Measurements from ENCODE around the gene GAB3.

The GAB3 gene, protein sequence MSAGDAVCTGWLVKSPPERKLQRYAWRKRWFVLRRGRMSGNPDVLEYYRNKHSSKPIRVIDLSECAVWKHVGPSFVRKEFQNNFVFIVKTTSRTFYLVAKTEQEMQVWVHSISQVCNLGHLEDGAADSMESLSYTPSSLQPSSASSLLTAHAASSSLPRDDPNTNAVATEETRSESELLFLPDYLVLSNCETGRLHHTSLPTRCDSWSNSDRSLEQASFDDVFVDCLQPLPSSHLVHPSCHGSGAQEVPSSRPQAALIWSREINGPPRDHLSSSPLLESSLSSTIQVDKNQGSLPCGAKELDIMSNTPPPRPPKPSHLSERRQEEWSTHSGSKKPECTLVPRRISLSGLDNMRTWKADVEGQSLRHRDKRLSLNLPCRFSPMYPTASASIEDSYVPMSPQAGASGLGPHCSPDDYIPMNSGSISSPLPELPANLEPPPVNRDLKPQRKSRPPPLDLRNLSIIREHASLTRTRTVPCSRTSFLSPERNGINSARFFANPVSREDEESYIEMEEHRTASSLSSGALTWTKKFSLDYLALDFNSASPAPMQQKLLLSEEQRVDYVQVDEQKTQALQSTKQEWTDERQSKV

DNA sequence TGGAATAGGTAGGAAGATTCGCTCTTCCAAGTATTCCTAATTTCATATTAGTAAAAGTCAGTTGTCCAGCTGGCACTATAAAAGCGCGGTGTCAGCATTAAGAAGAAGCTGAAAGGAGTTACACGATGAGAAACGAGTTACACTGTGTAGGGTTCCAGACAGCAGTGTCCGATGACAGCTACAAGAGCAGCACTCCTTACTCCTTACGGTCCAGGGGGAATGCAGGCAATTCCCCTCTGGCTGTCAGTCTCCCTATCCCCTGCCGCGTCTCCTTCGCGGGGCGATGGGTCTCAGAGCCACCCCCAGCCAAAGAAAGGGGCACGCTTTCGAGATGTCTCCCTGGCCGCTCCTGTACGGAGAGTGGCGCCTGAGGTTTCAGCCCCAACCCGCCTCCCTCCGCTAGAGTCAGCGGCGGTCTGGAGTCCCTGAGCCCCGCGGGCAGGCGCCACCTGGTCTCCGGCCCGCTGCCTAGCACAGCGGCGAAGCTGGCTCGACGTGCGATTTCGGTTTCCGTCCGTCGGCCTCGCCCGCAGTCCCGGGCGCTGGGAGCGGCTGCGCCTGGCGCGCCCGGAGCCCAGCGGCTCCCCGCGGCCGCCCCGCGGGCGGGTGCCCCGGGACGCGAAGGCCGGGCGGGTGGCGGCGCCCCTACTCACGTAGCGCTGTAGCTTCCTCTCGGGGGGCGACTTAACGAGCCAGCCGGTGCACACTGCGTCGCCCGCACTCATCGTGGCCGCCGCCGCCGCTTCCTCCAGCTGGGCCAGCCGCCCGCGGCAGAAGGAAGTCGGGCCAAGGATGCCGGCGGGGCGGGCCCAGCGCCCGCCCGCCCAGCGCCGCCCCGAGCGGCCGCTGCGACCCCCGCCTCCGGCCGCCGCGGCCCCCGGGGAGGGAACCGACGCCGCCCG lies at the start of gene GAB3:
Gene GAB3 (minus strand): TSS at position 777 of the 902 bp plus-strand sequence. CDS start 52 bp downstream, at position 725.
- DNase-seq, result peak; percentile 41

DNA sequence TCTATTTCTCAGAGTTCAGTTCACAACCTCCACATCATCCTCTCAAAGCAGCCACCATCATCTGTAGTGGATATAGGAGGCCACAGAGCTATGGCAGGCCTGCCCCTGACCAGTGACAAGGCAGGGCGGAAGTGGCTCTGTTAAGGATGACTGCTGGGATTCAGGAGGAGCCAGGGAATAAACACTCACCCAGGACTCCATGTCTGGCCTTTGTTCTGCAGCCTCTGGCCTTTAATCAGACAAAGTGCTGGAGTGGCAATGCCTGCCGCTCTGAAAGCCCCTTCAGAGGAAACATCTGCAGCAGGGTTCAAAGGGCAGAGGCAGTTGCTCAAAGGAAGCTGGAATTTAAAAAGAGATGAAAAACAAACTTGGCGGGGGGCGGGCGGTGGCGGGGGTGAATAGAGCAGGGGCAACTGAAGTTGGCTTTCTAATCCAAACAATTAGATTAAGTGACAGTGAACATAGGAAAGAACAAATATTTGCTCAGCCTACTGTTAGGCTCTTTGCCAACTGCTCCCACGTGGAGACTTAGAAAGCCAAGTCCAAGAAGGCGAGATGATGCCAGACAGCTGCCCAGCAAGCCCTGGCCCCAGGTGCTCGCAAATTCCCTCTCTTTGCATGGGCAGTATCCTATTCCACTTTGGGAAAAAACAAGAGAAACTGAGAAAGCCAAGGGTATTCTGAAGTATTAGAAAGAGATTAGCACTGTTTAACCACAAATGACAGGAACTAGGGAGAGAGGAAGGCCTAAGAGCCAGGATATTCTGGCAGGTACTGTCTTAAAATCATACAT lies 48.9 kb upstream of the GAB3 start:
- DNase-seq, result no peak

DNA sequence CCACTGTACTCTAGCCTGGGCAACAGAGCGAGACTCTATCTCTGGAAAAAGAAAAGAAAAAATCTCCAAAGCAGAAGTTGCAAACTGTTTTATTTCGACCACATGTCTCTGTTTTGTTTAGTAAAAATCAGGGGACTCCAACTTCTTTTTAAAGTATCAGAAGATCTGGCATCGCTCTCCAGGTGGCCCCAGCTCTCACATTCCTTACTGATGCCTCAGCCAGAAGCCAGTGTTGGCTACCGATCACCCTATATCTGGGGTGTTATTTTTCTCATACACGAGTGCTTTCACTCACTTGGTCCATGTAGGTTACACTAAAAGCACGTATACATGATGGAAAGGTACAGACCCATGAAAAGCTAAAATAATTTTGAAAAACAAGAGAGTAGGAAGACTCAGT lies 46.1 kb upstream of the GAB3 start:
- DNase-seq, result no peak

DNA sequence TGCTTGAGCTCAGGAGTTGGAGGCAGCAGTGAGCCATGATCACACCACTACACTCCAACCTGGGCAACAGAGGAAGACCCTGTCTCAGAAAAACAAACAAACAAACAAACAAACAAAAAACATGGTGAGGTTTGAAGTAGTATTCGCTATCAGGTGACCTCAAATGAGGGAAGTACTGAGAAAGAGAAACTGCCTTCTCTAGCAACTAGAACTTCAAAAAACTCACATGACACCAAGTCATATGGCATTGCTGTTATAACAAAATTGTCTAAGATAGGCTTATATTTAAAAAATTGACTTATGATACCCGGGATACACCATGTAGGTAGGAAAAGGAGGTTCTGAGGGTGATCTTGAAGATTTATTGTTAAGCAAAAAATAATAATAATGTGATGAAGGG lies 44.1 kb upstream of the GAB3 start:
- DNase-seq, result no peak

DNA sequence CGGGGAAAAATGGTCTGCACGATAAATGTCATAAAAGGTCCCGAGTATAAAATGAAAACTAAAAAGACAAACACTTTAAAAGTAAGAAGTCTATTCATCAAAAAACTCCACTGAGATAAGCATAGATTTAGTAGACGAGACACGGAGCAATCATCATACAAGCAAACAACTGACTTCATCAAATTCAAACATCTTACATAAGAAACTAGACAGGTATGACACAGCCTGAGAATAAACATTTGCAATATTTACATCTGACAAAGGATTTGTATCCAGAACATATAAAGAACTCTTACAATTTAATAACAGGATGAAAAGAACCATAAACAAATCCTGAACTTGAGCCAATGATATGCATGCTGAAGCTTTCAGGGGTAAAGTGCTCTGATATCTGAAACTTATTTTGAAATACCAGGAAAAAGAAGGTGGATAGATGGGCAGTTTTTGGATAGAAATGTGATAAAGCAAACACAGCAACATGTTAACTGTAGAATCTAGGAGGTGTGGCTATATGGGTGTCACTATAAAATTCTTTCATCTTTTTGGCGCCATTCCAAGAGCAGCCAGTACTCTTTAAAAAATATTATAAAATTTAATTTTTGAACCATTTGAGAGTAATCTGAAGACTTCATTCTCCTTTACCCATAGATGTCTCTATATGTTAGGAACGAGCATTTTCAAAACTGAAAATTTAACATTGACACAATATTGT lies 42.4 kb upstream of the GAB3 start:
- no peak for DNase-seq

- no peak for DNase-seq
Measured at GRCh38 chrX:154791939-154792338, 41.1 kb upstream of the GAB3 start.

- DNase-seq, result no peak
Measured at GRCh38 chrX:154791467-154791866, 40.6 kb upstream of the GAB3 start.

DNA sequence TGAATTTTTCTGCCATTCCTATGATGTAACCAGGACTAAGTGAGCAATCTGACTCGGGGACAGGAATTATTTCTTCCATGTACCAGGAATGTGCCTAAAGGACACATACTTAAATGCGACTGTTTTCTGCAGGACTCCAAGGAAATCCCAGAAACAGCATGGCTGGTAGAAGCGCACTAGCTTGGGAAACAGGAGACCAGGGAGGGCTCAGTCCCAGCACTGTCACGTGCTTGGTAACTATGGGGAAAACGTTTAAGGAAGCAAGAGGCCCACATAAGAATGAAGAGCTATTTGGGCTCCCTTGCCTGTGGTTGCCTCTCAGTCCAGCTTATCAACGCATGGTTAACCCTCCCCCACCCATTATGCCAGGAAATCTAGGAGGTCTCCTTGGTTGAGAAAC lies 34.8 kb upstream of the GAB3 start:
- no peak for DNase-seq

DNA sequence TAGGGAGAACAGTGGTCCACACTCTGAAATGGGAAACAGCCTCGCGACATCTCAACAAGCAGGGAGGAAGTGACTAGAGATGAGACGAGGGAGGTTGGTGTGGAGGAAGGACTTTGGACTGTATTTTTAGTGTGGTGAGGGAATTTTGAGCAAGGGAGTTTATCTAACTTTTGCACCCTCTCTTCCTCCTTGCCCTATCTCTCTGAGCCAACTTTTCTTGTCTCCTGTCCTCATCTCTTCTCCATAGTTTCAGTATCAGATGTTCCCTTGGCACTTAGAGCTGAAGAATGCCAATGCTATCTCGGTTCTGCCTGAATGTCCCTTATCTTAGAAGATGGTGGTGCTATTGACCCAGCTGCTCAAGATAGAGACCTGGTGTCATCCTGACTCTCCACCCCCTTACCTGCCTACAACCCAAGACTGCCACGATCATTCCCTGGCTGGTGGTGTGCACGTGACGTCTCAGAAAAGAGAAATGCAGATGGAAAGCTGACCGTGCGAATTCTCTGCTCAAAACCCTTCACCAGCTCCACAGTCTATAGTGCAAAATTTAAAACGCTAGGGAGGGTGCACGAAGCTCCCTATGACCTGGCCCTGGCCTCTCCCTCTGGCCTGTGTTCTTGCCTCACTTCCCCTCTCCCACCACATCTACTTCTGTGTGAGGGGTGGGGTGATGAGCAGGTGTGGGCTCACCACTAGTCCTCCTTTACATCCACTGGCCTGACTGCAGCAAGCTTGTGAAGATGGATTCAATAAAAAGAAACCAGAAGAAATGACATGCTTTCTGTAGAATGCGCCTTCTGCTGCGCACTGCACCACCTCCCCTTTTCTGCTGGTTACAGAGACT lies 33.5 kb upstream of the GAB3 start:
- DNase-seq, result no peak

GRCh38 chrX:154780968-154781367 lies 30.1 kb upstream of the GAB3 start:
- no peak for DNase-seq

DNA sequence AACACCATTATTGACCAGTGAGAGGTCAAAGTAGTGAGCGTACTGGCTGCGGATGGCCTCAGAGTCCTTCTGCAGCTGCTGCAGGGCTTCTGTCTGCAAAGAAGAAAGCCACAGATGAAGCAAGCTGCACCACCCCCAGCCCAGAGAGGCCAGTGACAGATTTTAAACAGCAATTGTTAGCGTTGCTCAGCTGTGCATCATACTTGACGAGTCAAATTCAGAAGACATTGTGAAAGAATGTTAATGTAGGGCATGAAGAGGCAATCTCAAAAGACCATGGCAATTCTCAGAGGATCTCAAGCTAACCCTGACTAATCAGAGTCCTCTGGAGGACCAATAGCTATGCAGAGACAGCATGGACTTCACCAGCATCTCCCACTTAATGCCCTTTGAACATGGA lies 28.4 kb upstream of the GAB3 start:
- DNase-seq, result no peak

- DNase-seq, result no peak
Measured at GRCh38 chrX:154776753-154777152, 25.9 kb upstream of the GAB3 start.

- DNase-seq, result peak; percentile 33
Measured at GRCh38 chrX:154775419-154776349, 24.8 kb upstream of the GAB3 start.

GRCh38 chrX:154774622-154775021 lies 23.7 kb upstream of the GAB3 start:
- DNase-seq, result no peak

DNA sequence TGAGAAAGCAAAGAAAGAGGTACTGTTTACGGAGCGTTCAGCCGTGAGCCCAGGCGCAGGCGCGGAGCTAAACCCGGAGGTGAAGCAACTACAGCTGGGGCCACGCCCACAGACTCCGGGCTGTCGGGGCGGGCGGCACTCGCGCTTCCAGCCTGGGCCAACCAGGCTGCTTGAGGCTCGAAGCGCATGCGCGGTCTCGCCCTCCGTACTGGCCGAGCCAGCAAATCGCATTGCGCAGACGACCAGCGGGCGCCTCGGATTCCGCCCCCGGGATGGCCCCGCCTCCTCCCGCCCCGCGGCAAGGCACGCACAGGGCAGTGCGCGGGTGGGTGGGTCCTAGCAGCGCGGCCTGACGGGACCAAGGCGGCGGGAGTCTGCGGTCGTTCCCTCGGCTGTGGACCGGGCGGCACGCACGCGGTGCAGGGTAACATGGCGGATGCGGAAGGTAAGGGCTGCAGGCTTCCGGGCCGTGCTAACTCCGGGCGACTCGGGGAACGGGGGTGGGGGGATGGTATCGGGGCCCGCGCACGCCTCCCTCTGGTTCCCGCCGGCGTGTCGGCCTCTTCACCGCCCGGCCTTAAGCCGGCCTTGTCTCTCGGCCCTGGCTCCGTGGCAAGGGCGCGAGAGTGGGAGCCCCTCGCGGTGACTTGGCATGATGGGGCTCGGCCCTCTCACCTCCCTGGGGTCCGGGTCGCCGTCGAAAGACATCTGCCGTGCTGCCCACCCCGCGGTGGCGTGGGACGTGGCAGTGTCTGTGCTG lies 11.8 kb upstream of the GAB3 start, which contains the start of gene DKC1:
Gene DKC1 (plus strand): TSS at position 328 of the 760 bp plus-strand sequence. CDS start 102 bp downstream, at position 430.
- DNase-seq, result peak; percentile 97

DNA sequence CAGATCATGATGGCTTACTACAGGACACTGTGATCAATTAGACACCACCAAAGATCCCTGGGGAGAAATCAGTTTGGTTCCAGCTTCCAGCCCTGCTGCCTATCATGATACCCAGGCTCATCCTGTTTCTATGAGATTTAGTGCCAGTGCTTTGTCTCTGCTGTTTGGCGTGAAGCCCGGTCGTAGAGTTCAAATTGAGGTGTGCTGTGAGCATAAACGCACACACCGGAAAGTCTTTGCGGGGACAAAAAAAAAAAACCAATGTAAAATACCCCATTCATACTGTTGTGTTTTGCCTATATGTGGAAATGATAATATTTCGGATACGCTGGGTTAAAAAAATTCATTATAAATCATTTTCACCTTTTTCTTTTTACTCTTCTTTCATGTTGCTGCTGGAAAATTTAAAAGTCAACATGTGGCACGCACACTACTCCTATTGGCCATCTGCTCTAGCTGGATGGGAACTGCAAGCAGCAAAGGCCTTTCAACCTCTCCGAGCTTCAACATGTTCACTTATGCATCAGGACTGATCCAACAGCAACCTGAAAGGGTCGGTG lies 11.2 kb upstream of the GAB3 start:
- no peak for DNase-seq

DNA sequence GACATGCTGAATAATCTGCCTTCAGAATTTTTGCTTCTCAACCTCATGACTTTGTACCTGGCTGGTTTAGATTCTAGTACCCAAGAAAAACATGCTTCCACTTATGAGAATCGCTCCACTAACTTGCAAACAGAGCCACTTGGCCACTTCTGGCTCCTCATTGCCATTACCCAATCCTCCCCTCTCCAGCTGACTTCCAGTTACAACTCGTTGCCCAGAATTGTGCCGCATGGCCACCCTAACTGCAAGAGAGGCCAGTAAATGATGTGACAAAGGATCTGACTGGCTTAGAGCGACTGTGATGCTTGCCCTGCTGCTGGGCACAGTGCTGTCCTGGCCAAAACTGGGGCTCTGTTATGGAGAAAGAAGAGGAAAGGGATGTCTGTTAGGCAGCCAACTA lies 7.8 kb upstream of the GAB3 start:
- no peak for DNase-seq

DNA sequence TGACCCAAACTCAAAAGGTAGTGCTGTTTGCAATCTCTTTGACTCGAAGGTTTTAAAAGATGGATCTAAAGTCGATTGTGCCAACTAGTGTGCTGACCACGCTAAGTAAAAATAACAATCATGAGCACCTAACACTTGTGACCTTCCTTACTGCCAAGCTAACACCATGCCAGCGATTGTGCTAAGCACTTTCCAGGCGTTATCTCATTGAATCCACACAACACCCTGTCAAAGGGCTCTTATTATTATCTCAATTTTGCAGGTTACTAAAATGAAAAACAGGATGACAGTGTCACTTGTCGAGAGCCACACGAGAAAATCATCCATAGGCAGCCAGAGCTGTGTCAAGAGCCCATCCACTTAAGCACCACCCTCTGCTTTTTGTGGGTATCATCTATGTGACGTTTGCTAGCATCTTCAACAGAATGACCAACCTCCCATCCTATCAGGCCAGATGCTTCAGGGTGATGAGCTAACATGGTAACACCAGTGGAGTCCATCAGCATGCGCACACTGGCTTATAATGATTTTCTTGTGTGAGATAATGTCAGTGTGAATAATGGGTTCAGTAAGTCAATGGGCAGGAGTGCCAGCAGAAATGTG lies 893 bp upstream of the GAB3 start:
- DNase-seq, result no peak

All from activated CD4-positive, alpha-beta T cell treated with anti-CD3 and anti-CD28 coated beads, Interleukin-2, Interleukin-6, amounts not matched to agents 100 ng/mL and 50 ng/mL, durations not matched to agents 16 hours and 8 hours (primary cell).